CD4-positive, alpha-beta T cell treated with Interleukin-17A for 4 hours (primary cell): ENCODE data around the gene TAC3.
"Not testable (repeated sequence)": the region's sequence is repeated elsewhere in the genome, so short reads cannot be mapped to it uniquely, and the experiment has no call there.

Experiments used
- DNase-seq: peaks from one replicate; pipeline ENCODE4 v3.0.0-alpha.2; 2020; ENCODE audit warnings: mixed read lengths

TAC3 gene

GRCh38 chr12:56980268-56980667 is 36.1 kb downstream of the TAC3 start:
- DNase-seq = no peak

GRCh38 chr12:56979628-56980027 is 36.7 kb downstream of the TAC3 start:
- DNase-seq = no peak

GRCh38 chr12:56978397-56979138 is 37.8 kb downstream of the TAC3 start:
- DNase-seq = no peak

GRCh38 chr12:56977361-56977760 is 39.0 kb downstream of the TAC3 start:
- DNase-seq = not testable (repeated sequence)

GRCh38 chr12:56974224-56974623 is 42.1 kb downstream of the TAC3 start:
- DNase-seq = not testable (repeated sequence)

GRCh38 chr12:56968910-56969309 is 47.4 kb downstream of the TAC3 start:
- not testable (repeated sequence) for DNase-seq

GRCh38 chr12:56965997-56966642 is 50.2 kb downstream of the TAC3 start:
- not testable (repeated sequence) for DNase-seq

GRCh38 chr12:56965124-56965523 is 51.2 kb downstream of the TAC3 start:
- not testable (repeated sequence) for DNase-seq

- not testable (repeated sequence) for DNase-seq
Measured at GRCh38 chr12:56963557-56963956, 52.8 kb downstream of the TAC3 start.

GRCh38 chr12:56962247-56962646 is 54.1 kb downstream of the TAC3 start:
- not testable (repeated sequence) for DNase-seq
